Small intestine (tissue), 7 donors: ENCODE results near the gene CTBS. TPM values are rescaled to one million over a fixed set of nuclear protein-coding genes. Genes with fewer than 3 reads are reported as not detected.
A peak's percentile ranks its signal among the peaks of the same experiment; 100 is the strongest.

ENCODE experiments used
- DNase-seq, 2 donors: peaks; one replicate each; pipeline versions ENCODE4 v3.0.0 to v3.0.0-alpha.2; 2013
- FAIRE-seq: peaks from 2 replicates; lab custom pipeline; 2012; peaks lifted over from hg19 to GRCh38; lab: Jason Lieb, UNC
- H3K27ac ChIP-seq, 3 donors: one replicate each; pipeline ENCODE4 v1.5.1; 2013; ENCODE audit warnings: low read length in 2 of 3, mild to moderate bottlenecking in 2 of 3, control low read depth in 1 of 3, inconsistent platforms in 1 of 3, low read depth in 1 of 3, moderate library complexity in 1 of 3
- H3K27me3 ChIP-seq, 3 donors: one replicate each; pipeline ENCODE4 v1.6.1; 2013; ENCODE audit warnings: low read length in 3 of 3, inconsistent platforms in 1 of 3; ENCODE audit not compliant: control insufficient read depth in 3 of 3, insufficient read depth in 3 of 3
- H3K36me3 ChIP-seq, 3 donors: one replicate each; pipeline ENCODE4 v1.6.1; 2013; ENCODE audit warnings: low read length in 3 of 3, inconsistent platforms in 1 of 3, low read depth in 1 of 3, mild to moderate bottlenecking in 1 of 3, moderate library complexity in 1 of 3; ENCODE audit not compliant: control insufficient read depth in 3 of 3, insufficient read depth in 2 of 3
- H3K4me1 ChIP-seq, 3 donors: one replicate each; pipeline ENCODE4 v1.6.1; 2013; ENCODE audit warnings: low read length in 2 of 3, inconsistent platforms in 1 of 3, low read depth in 1 of 3, mild to moderate bottlenecking in 1 of 3, moderate library complexity in 1 of 3; ENCODE audit not compliant: control insufficient read depth in 3 of 3, insufficient read depth in 2 of 3
- H3K4me3 ChIP-seq, 3 donors: one replicate each; pipeline ENCODE4 v1.5.1; 2013; ENCODE audit warnings: low read length in 3 of 3, control low read depth in 1 of 3, inconsistent platforms in 1 of 3, low read depth in 1 of 3, mild to moderate bottlenecking in 1 of 3, moderate library complexity in 1 of 3
- H3K9me3 ChIP-seq, 2 donors: one replicate each; pipeline ENCODE4 v1.6.1; 2013; ENCODE audit warnings: low read depth in 1 of 2, low read length in 1 of 2; ENCODE audit not compliant: control insufficient read depth in 2 of 2, insufficient read depth in 1 of 2
- WGBS, 3 donors: extraction: QIAGEN DNeasy Blood & Tissue Kit; methylation state at CpG; one replicate each; pipeline ENCODE4 v1.1.7; 2013; 5-methylcytosine and 5-hydroxymethylcytosine counted together
- polyA plus RNA-seq, 4 donors: library from polyadenylated mRNA; stranded (reverse) in 3 of 4; unstranded in 1 of 4; fragments of 200-250 nt in 3 of 4; fragments of 120-200 nt in 1 of 4; gene quantifications; one replicate each; pipeline versions ENCODE4 v1.2.1 to v1.2.3, GENCODE V29; 2013
- donor health status: healthy with polysubstance abuse.
- donor health status: control.
- donor health status: control.
- donor health status: Bipolar disorder and iron deficiency.
- donor health status: healthy.

The CTBS gene
- polyA plus RNA-seq, 4 donors = 4.5 to 29.3 (median 7.3) TPM

- DNase-seq = peak; percentile 31 to 56
Measured at GRCh38 chr1:84582802-84583587, 8.8 kb upstream of the CTBS start.

GRCh38 chr1:84581648-84582047, 7.4 kb upstream of the CTBS start:
- no peaks in the 10 kb centered on the region for H3K36me3 ChIP-seq
- H3K4me1 ChIP-seq = peaks cover 0 to 4% (median 0%) of the 10 kb centered on the region in 3 donors
- 90 to 93% (median 93%) methylated on average over 3 of the region's 3 CpGs for WGBS, 3 donors
- H3K4me3 ChIP-seq = no peak overlapping the region
- no peaks in the 10 kb centered on the region for H3K27me3 ChIP-seq
- DNase-seq (no peak), FAIRE-seq (no peak)
- peaks cover 0 to 9% of the 10 kb centered on the region in 2 donors for H3K9me3 ChIP-seq
- H3K27ac ChIP-seq = no peak overlapping the region

More at GRCh38 chr1:84582802-84583587, 8.8 kb upstream of the CTBS start:
- Histone ChIP-seq H3K27me3 (no peaks in the 10 kb centered on the region), H3K4me3 (no peak overlapping the region), H3K4me1 (peaks cover 0 to 4% (median 0%) of the 10 kb centered on the region in 3 donors), H3K9me3 (peaks cover 0 to 9% of the 10 kb centered on the region in 2 donors), H3K27ac (peak overlapping the region in 1 of 3 donors; percentile 35), H3K36me3 (no peaks in the 10 kb centered on the region)
- no peak for FAIRE-seq
- WGBS, 3 donors = 74 to 79% (median 74%) methylated on average over 7 of the region's 7 CpGs

DNA sequence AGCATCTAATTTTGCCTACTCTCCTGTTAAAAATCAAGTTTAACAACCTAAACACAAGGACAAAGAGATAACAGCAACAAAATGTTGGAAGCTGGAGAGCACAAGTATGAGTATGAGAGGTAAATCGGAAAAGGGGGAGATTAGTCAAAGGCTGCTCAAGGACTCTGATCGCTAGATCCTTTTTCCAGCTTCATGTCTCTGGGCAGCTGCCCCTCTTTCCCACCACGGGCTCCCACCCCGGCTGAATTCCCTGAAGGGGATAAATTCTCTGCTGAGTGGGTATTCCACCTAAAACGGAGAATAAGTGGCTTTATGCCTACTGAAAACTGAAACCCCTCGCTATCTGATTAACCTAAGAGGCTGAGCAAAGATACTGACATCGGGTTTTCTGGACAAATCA, 696 bp upstream of the CTBS start:
- 76 to 84% (median 83%) methylated on average over 7 of the region's 7 CpGs for WGBS, 3 donors
- no peaks in the 10 kb centered on the region for H3K27me3 ChIP-seq
- peak overlapping the region in 2 of 3 donors; percentile 67 to 75 for H3K4me3 ChIP-seq
- peaks cover 0 to 2% (median 0%) of the 10 kb centered on the region in 3 donors for H3K36me3 ChIP-seq
- H3K4me1 ChIP-seq = peaks cover 3 to 5% (median 4%) of the 10 kb centered on the region in 3 donors
- H3K27ac ChIP-seq = no peak overlapping the region
- FAIRE-seq (no peak), DNase-seq (no peak)
- H3K9me3 ChIP-seq = no peaks in the 10 kb centered on the region

DNA sequence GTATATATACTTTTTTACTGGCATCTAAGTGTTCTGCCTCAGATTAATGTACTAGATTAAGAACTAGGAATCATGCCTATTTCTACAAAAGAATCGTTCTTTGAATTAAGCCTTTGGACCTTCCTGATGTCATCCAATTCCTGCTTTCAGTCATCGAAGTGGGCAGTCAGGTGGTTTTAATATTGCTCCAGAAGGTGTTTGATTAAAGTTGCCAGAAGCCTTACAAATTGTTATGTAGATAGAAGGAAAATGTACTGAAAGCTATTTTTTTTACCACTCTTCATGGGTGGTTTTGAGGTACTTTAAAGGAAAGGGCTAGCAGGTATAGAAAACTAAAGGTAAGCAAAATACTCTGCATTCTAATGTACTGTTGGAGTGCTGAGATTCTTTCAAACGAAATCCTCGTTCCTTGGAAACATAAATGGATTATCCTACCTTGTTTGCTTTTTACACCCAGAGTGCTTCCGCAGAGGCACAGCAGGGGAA, 716 bp downstream of the CTBS start:
- WGBS, 3 donors = 1 to 6% (median 1%) methylated on average over 5 of the region's 5 CpGs
- DNase-seq (peak; percentile 51 to 67), FAIRE-seq (no peak)
- Histone ChIP-seq H3K36me3 (peaks cover 0 to 4% (median 3%) of the 10 kb centered on the region in 3 donors), H3K27me3 (no peaks in the 10 kb centered on the region), H3K4me3 (peak overlapping the region; percentile 67 to 79 (median 75)), H3K9me3 (no peaks in the 10 kb centered on the region), H3K4me1 (peaks cover 3 to 5% (median 4%) of the 10 kb centered on the region in 3 donors), H3K27ac (peak overlapping the region; percentile 97 to 100 (median 98))

DNA sequence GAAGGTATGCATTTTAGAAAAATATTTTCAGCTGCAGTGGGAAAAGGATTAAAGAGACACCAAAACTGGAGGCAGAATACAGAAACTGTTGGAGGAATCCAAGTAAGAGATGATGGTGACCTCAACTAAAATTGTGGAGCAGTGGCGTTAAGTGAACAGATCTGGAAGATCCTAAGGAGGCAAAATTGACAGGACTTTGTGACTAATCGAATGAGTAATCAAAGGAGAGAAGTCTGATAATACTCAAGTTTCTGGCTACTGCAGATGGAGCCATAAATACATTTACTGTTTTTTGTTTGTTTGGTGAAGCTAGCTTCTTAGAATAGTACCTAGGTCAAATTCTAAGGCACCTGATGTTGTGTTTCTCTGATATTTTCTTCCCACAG, 3.1 kb downstream of the CTBS start:
- no peak for DNase-seq
- Histone ChIP-seq H3K9me3 (no peaks in the 10 kb centered on the region), H3K36me3 (peaks cover 0 to 9% (median 3%) of the 10 kb centered on the region in 3 donors), H3K4me1 (peaks cover 3 to 5% (median 4%) of the 10 kb centered on the region in 3 donors), H3K4me3 (no peak overlapping the region), H3K27me3 (no peaks in the 10 kb centered on the region), H3K27ac (no peak overlapping the region)
- no peak for FAIRE-seq
- 72 to 87% (median 82%) methylated on average over 2 of the region's 2 CpGs for WGBS, 3 donors

DNA sequence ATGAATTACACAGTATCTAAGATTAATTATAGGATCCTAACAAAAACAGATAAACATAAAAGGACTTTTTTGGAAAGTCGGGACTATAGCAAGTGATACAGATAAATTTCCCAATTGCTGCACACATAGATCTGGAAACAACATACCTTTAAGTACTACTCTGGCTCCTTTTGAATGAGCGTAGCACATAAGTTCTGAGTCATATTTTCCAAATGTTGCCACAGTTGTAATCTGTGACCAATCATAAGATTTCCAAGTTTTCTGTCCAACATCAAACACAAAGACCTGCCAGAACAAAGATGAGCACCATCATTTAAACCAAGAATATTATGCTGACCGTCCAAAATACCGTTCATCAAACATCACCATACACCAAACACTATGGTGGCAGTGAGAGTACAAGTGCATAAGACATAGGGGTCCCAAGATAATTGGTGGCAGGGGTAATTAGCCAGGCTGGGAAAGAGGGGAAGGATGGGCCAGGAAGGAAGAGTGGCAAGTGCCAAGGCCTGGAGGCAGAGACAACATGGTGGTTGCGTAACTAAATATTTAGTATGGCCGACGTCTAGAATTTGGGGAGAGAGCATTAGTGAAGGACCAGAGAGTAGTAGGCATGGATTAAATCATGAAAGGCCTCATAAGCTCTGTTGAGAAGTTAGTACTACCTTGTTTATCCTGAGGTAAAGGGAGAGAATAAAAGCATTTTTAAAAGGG, 3.6 kb downstream of the CTBS start:
- 93 to 98% (median 94%) methylated on average over 7 of the region's 7 CpGs for WGBS, 3 donors
- DNase-seq (no peak), FAIRE-seq (no peak)
- H3K27me3 ChIP-seq = no peaks in the 10 kb centered on the region
- H3K27ac ChIP-seq = no peak overlapping the region
- H3K4me3 ChIP-seq = no peak overlapping the region
- peaks cover 0 to 9% (median 3%) of the 10 kb centered on the region in 3 donors for H3K36me3 ChIP-seq
- H3K9me3 ChIP-seq = no peaks in the 10 kb centered on the region
- peaks cover 3 to 5% (median 4%) of the 10 kb centered on the region in 3 donors for H3K4me1 ChIP-seq

DNA sequence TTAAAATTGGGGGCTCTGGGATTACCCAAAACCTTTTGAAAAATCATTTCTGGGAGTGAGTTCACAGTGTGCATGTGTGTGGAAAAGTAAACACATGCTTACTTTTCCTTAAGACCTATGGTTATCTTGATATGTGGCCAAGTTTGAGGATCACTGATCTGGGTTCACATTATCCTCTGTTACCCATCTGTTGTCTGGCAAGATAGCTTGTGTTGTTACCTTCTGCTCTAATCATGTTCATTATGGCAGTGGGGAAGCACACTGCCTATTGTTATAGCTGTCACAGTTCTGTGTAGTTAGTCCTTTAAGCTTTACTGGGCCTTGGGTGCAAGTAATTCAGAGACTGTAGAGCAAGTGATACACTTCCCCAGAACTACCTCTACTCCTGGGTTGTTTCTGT, 5.0 kb downstream of the CTBS start:
- Histone ChIP-seq H3K27me3 (no peaks in the 10 kb centered on the region), H3K4me1 (peaks cover 0 to 5% (median 2%) of the 10 kb centered on the region in 3 donors), H3K4me3 (no peak overlapping the region), H3K27ac (no peak overlapping the region), H3K36me3 (peaks cover 0 to 16% (median 3%) of the 10 kb centered on the region in 3 donors), H3K9me3 (no peaks in the 10 kb centered on the region)
- no peak for DNase-seq
- FAIRE-seq = no peak

DNA sequence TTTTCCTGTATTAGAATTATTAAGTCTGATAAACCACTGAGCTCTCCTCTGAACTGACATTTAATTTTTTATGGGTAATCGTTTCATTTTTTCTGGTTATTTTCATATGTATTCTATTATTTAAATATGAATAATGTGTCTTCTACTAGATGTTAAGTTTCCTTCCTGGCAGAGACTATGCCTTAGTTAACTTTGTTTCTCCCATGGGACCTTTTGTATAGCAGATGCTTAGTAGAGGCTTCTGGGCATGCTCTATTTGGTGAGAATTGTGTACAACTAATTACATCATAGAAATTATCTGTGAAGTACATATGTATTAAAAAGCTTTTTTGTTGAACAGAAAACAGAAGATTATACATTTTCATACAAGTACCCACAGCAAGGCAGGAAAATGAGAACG, 23.4 kb downstream of the CTBS start:
- Histone ChIP-seq H3K27me3 (no peaks in the 10 kb centered on the region), H3K9me3 (no peaks in the 10 kb centered on the region), H3K4me1 (no peaks in the 10 kb centered on the region), H3K36me3 (peaks cover 0 to 2% (median 1%) of the 10 kb centered on the region in 3 donors), H3K4me3 (no peak overlapping the region), H3K27ac (no peak overlapping the region)
- whole genome bisulfite sequencing, 3 donors = 80 to 92% (median 91%) methylated on average over 2 of the region's 2 CpGs
- DNase-seq = no peak
- no peak for FAIRE-seq
